GM12878 (cell line): ENCODE data around the gene GPR87. TPM values are rescaled to one million over a fixed set of nuclear protein-coding genes. Genes with fewer than 3 reads are reported as not detected.

Experiments used
- ATAC-seq: fragments of 200-7000 bp; cut with Tn5 transposase; 3 replicates; pipeline ENCODE4 v1.9.1; 2020; ENCODE audit warnings: mild to moderate bottlenecking, moderate library complexity
- BruUV-seq: library from RNA; stranded (reverse); fragments of 400-500 nt; replicated peaks from 2 replicates; lab custom pipeline; 2021; lab: Mats Ljungman, UMichigan
- CTCF ChIA-PET: fragments of 300-600 bp; sonication (Branson Sonifier 250); formaldehyde crosslinking; extraction: SDS; loops from one replicate; lab custom pipeline; 2021; ENCODE audit warnings: inconsistent platforms; lab: Yijun Ruan, JAX
- POLR2A ChIA-PET: fragments of 350-600 bp; formaldehyde crosslinking; extraction: SDS; loops from one replicate; lab custom pipeline; 2021; ENCODE audit warnings: inconsistent platforms; lab: Charles Lee
- RAD21 ChIA-PET: fragments of 300-600 bp; sonication (Branson Sonifier 250); formaldehyde crosslinking; loops from one replicate; lab custom pipeline; 2023; ENCODE audit warnings: antibody characterized with exemption; ENCODE audit not compliant: unreplicated experiment; lab: Charles Lee
- SMC1A ChIA-PET: fragments of 300-600 bp; sonication (Branson Sonifier 250); formaldehyde crosslinking; loops from one replicate; lab custom pipeline; 2023; ENCODE audit not compliant: unreplicated experiment, uncharacterized antibody; lab: Charles Lee
- DNase-seq: peaks from one replicate; pipeline ENCODE4 v3.0.0-alpha.2; 2011; ENCODE audit warnings: low read depth, low spot score
- FAIRE-seq: peaks from 3 replicates; lab custom pipeline; 2011; peaks lifted over from hg19 to GRCh38; lab: Jason Lieb, UNC
- H2AFZ ChIP-seq: 2 replicates; pipeline ENCODE4 v1.6.0; 2011; ENCODE audit warnings: low read depth, low read length, control low read depth; ENCODE audit not compliant: control insufficient read depth
- H3K27ac ChIP-seq: 2 replicates; pipeline ENCODE4 v1.5.1; 2011; ENCODE audit warnings: control low read depth; ENCODE audit not compliant: control insufficient read depth, insufficient read depth
- H3K27me3 ChIP-seq, 2 experiments: replicated peaks in 1 of 2; 2 replicates each; pipeline versions ENCODE4 v1.6.0 to v1.6.1; 2011; ENCODE audit warnings: low read length in 1 of 2; ENCODE audit not compliant: control insufficient read depth in 2 of 2, insufficient read depth in 2 of 2
- H3K36me3 ChIP-seq, 2 experiments: 2 replicates each; pipeline ENCODE4 v1.5.1; 2011; ENCODE audit warnings: low read length in 1 of 2; ENCODE audit not compliant: control insufficient read depth in 2 of 2, insufficient read depth in 2 of 2
- H3K4me1 ChIP-seq: 2 replicates; pipeline ENCODE4 v1.6.1; 2011; ENCODE audit warnings: mild to moderate bottlenecking, low read length, moderate library complexity, mixed read lengths; ENCODE audit not compliant: control insufficient read depth, insufficient read depth
- H3K4me2 ChIP-seq: 2 replicates; pipeline ENCODE4 v1.6.0; 2011; ENCODE audit warnings: control low read depth; ENCODE audit not compliant: control insufficient read depth, insufficient read depth
- H3K4me3 ChIP-seq: fragments of 200-600 bp; sonication (generic); 2 replicates; pipeline ENCODE4 v1.5.1; 2016
- H3K79me2 ChIP-seq: 2 replicates; pipeline ENCODE4 v1.6.0; 2011; ENCODE audit warnings: low read length; ENCODE audit not compliant: control insufficient read depth, insufficient read depth
- H3K9ac ChIP-seq: 2 replicates; pipeline ENCODE4 v1.8.0; 2011; ENCODE audit warnings: low read length, control low read depth, mixed read lengths; ENCODE audit not compliant: control insufficient read depth, insufficient read depth
- H3K9me3 ChIP-seq: replicated peaks from 3 replicates; pipeline ENCODE4 v1.5.1; 2011; ENCODE audit warnings: mild to moderate bottlenecking, low read length; ENCODE audit not compliant: control insufficient read depth, insufficient read depth
- H4K20me1 ChIP-seq: 2 replicates; pipeline ENCODE4 v1.6.0; 2011; ENCODE audit not compliant: control insufficient read depth, insufficient read depth
- CHD2 ChIP-seq: IDR thresholded peaks from 2 replicates; pipeline ENCODE4 v1.6.1; 2011; ENCODE audit warnings: low read depth, low read length, improper control_type of control experiment, borderline replicate concordance
- IRF5 ChIP-seq: fragments of 450-650 bp; IDR thresholded peaks from 2 replicates; pipeline ENCODE4 v1.6.1; 2017; ENCODE audit warnings: borderline replicate concordance
- JUNB ChIP-seq: IDR thresholded peaks from 2 replicates; pipeline ENCODE4 v1.6.1; 2016; ENCODE audit warnings: antibody characterized with exemption, mild to moderate bottlenecking
- JUND ChIP-seq: IDR thresholded peaks from 2 replicates; pipeline ENCODE4 v1.6.1; 2012; ENCODE audit warnings: low read depth, mild to moderate bottlenecking, low read length, improper control_type of control experiment, moderate library complexity
- MEF2B ChIP-seq: fragments of 450-650 bp; IDR thresholded peaks from 2 replicates; pipeline ENCODE4 v1.6.1; 2018; ENCODE audit warnings: mild to moderate bottlenecking, moderate library complexity; ENCODE audit not compliant: partially characterized antibody, poor library complexity, severe bottlenecking
- POU2F2 ChIP-seq: IDR thresholded peaks from 3 replicates; pipeline ENCODE4 v1.6.1; 2011; ENCODE audit warnings: low read depth, mild to moderate bottlenecking, low read length, borderline replicate concordance
- STAT1 ChIP-seq: fragments of 450-650 bp; conservative IDR thresholded peaks from 2 replicates; pipeline ENCODE4 v1.6.1; 2014; ENCODE audit warnings: antibody characterized with exemption, mild to moderate bottlenecking
- WGBS: methylation state at CpG from one replicate; pipeline ENCODE4 v1.1.6; 2016; ENCODE audit warnings: low lambda C conversion rate; ENCODE audit not compliant: insufficient replicate concordance, insufficient coverage; ENCODE audit errors: missing lambda C conversion rate; 5-methylcytosine and 5-hydroxymethylcytosine counted together
- in situ Hi-C: fragments of 300-500 bp; cut with MboI; formaldehyde crosslinking; loops from 9 replicates; pipeline ENCODE4 v1.14.3; 2018; ENCODE audit warnings: mixed read lengths
- intact Hi-C: fragments of 100-400 bp; cut with micrococcal nuclease; formaldehyde crosslinking; loops from one replicate; pipeline ENCODE4 v1.14.2; 2022; ENCODE audit not compliant: unreplicated experiment
- polyA plus RNA-seq, 11 experiments: library from polyadenylated mRNA; depleted of rRNA in 4 of 11; unstranded in 6 of 11; stranded (reverse) in 5 of 11; fragments of >200 nt; fragmentation: Nextera tagmentation in 4 of 11; fragmentation: Illumina TruSeq in 1 of 11; extraction: Ambion mirVana in 4 of 11; extraction: Trizol in 1 of 11; gene quantifications; 1 replicate in 1 of 11; 2 replicates in 10 of 11; pipeline versions ENCODE4 v1.2.1 to v1.2.3, GENCODE V29; 2011 to 2016; ENCODE audit warnings: inconsistent platforms in 2 of 11, missing spikeins in 2 of 11, low read depth in 1 of 11
- total RNA-seq, 4 experiments: library from RNA; depleted of rRNA in 3 of 4; stranded (reverse); fragments of >200 nt in 3 of 4; fragmentation: Illumina TruSeq in 1 of 4; extraction: Trizol in 1 of 4; gene quantifications; 2 replicates each; pipeline versions ENCODE4 v1.2.1 to v1.2.3, GENCODE V29; 2013 to 2021

The GPR87 gene
- total and polyA plus RNA-seq, 10 of the 15 experiments (the other 5 are each of a cell fraction or from before 2014, with no cell fraction given), result 0.06 to 0.27 (median 0.16) TPM; not detected in 5

- in situ Hi-C loops, result no loop called here
- TF ChIP-seq CHD2 (no peak), STAT1 (no peak), IRF5 (no peak), MEF2B (no peak), JUNB (0 out of 2 replicates have a peak, but pooled peaks have one; percentile 19), POU2F2 (no peak), JUND (no peak)
These were observed 8.8 kb downstream of the GPR87 start for GRCh38 chr3:151307583-151308488.

More at GRCh38 chr3:151307583-151308488, 8.8 kb downstream of the GPR87 start:
- BruUV-seq, result no TSS peak
- ChIA-PET SMC1A (interaction anchor here (0.7 to 1.3 kb wide), 3 partner anchors 14 to 250 kb away, joined by 3 to 4 read pairs (median 3); no protein-coding TSS in a partner anchor), CTCF (interaction anchor here (0.7 to 1.3 kb wide), 4 partner anchors 12 to 140 kb away, joined by 3 to 4 read pairs (median 4); no protein-coding TSS in a partner anchor), POLR2A (no interaction called here), RAD21 (no interaction called here)
- DNase-seq (no peak), ATAC-seq (no peak), FAIRE-seq (no peak)
- Histone ChIP-seq H3K36me3 (no peaks in the 10 kb centered on the region), H3K4me3 (no peak overlapping the region), H2AFZ (no peak overlapping the region), H3K27ac (no peak overlapping the region), H3K79me2 (no peaks in the 10 kb centered on the region), H3K9ac (no peak overlapping the region), H3K9me3 (no peaks in the 10 kb centered on the region), H3K27me3 (no peaks in the 10 kb centered on the region; a peak in 1 of 4 replicates), H3K4me2 (no peak overlapping the region), H3K4me1 (no peaks in the 10 kb centered on the region), H4K20me1 (no peaks in the 10 kb centered on the region)
- 23% methylated on average over 1 of the region's 1 CpG for WGBS
- intact Hi-C loops, result no loop called here
